HG02642 (cell line): Measurements from ENCODE around the gene ADAP2.
"Not testable (repeated sequence)": the region's sequence is repeated elsewhere in the genome, so short reads cannot be mapped to it uniquely, and the experiment has no call there.

ENCODE experiments used
- ATAC-seq: cut with Tn5 transposase; IDR thresholded peaks from one replicate; pipeline ENCODE4 v1.9.1; 2021; ENCODE audit warnings: mild to moderate bottlenecking; ENCODE audit not compliant: unreplicated experiment, poor library complexity

ADAP2 gene, protein sequence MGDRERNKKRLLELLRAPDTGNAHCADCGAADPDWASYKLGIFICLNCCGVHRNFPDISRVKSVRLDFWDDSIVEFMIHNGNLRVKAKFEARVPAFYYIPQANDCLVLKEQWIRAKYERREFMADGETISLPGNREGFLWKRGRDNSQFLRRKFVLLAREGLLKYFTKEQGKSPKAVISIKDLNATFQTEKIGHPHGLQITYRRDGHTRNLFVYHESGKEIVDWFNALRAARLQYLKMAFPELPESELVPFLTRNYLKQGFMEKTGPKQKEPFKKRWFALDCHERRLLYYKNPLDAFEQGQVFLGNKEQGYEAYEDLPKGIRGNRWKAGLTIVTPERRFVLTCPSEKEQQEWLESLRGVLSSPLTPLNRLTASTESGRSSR

DNA sequence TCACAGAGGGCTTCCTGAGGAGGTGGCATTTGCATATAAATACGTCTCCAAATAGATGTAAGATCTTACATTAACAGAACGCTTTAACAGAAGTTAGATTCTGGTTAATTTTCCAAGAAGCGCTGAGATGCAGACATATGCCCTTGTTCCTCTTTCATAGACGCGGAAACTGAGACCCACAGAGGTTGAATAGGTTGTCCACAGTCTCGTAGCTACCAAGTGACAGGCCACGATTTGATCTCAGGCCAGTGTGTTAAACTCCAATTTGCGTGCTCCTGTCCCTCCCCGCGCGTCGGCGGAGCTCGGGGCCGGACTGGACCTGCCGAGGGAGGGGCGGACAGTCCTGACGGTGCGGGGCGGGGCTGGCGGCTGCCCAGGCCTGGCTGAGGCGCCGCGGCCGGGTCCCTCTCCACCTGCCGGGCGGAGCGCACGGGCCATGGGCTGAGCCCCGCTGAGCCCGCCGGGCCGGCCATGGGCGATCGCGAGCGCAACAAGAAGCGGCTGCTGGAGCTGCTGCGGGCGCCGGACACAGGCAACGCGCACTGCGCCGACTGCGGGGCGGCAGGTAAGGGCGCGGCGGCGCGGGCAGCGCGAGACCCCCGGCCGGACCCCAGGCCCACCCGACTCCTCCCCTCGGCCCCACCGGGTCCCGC lies at the start of gene ADAP2:
ADAP2 (plus strand) TSS at position 402 of the 653 bp plus-strand sequence; CDS start at position 472, 70 bp downstream.
- no peak for ATAC-seq

DNA sequence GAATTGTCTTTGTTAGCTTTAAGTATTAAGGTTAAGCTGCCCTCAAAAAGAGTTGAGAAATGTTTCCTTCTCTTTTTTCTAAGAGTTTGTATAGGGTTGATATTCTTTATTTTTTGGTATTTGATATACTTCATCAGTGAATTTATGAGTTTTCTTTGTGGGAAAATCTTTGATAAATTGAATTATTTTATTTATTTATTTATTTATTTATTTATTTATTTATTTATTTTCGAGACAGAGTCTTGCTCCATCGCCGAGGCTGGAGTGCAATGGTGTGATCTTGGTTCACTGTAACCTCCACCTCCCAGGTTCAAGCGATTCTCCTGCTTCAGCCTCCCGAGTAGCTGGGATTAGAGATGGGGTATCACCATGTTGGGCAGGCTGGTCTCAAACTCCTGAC lies 35.6 kb upstream of the ADAP2 start:
- no peak for ATAC-seq

DNA sequence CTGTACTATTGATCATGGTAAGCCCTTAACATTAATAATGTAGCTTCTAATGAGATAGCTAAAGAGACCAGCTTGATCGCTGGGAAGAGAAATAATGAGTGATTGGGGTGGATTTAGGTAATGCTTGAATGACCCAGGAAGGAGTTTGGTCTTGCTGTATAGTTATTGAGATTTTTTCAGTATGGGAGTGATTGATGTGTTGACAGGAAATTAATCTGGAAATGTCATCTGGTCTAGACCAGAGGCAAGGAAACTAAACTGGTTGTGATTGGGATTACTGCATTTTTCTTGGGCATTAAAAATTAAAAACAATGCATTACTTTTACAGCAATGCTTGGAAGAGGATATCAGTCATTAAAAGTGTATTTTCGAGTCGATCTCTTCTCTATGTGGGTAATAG lies 27.5 kb upstream of the ADAP2 start:
- no peak for ATAC-seq

DNA sequence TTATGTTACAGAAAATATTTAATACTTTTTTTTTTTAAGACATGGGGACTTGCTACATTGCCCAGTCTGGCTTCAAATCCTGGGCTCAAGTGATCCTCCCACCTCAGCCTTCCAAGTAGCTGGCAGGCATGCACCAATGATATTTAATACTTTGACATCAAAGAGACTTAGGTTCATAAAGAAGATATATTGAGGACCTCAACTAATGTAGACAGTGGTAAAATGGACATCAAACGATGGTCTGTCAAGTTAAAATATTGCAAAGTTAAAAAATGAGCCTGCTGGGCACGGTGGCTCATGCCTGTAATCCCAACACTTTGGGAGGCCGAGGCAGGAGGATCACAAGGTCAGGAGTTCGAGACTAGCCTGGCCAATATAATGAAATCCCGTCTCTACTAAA lies 24.4 kb upstream of the ADAP2 start:
- no peak for ATAC-seq

DNA sequence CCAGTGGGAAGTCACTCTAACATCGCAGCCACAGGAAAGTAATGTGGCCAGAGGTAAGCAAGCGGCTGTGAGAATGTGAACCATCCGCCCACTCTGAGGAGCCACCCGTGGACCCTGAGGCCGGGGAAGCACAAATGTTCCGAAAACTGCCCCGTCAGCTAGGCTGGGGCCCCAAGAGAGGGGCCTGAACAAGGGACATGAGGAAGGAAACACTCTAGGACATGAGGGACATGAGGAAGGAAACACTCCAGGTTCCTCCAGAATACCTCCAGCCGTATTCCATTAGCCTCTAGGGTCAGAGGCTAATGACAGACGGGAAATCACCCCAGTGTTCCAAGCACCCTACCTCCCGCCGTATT lies 16.0 kb upstream of the ADAP2 start:
- peak; percentile 34 for ATAC-seq

DNA sequence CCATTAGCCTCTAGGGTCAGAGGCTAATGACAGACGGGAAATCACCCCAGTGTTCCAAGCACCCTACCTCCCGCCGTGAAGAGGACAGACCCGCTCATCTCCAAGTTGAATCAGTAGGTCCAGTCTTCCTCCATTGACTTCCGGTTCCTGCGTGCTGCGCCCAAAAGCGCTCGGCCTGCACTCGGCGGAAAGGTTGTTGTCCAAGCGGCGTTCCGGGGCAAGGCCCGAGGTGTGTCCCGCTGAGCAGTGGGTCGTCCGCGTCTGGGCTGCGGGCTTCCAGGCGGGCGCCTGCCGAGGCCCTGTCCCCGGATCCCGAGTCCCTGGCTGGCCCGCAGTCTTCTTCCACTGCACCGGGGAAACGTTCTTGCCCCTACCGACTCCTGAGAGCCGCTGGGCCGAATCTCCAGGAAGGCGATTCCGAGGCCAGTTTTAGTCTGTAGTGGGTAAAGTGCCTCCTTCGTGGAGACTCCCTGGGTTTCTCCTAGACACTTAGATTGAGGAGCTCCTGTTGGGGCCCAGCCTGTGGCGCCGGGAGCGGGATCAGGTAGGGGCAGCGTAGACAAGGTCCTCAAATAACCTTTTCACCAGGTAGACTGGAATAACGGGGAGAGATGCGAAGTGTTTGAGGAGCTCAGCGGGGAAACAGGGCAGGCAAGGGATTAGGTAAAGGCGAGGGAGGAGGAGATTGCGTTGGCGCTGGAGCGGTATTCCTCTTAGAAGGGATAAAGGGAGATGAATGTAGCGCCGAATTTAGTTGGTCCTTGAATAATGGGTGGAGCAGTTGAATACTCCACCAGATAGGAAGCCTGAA lies 15.4 kb upstream of the ADAP2 start, which contains the start of gene TEFM:
TEFM (minus strand) TSS at position 138 of the 811 bp plus-strand sequence; CDS start at position 98, 40 bp downstream.
- peak; percentile 90 for ATAC-seq

DNA sequence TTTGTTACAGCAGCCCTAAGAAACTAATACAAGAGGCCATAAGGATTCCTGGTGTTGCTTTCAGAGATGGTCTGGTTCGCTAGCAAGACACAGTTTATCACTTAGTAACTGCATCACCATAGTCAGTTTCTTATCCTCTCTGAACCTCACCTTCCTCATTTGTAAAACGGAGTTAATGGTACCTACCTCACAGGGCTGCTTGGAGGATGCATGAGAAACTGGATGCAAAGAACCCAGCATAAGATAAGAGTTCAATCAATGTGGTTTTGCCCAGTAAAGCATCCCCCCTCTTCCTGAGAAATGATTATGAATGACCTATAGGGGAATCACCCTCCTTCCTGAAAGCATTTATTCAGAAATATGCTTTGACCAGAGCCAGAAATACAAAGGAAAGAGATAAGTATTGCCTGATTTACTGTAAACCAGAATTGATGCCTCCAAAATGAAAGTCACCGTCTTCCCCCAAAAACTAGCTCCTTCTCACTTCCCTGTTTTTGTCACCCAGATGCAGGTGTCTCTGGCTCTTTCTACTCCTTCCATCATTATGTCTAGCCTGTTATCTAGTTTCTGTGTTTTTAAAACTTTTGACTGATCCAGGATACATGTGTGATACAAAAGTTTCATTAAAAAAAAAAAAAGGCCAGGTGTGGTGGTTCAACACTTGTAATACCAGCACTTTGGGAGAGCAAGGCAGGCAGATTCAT lies 12.9 kb upstream of the ADAP2 start:
- no peak for ATAC-seq

DNA sequence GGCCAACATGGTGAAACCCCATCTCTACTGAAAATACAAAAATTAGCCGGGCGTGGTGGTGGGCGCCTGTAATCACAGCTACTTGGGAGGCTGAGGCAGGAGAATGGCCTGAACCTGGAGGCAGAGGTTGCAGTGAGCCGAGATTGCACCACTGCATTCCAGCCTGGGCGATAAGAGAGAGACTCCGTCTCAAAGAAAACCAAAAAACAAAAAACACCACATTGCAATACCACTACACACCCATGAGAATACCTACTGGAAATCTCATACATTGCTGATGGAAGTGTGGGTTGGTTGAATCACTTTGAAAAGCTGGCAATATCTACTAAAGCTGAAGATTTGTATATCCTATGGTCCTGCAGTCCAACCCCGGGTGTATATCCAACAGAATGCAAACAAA lies 11.6 kb upstream of the ADAP2 start:
- not testable (repeated sequence) for ATAC-seq

DNA sequence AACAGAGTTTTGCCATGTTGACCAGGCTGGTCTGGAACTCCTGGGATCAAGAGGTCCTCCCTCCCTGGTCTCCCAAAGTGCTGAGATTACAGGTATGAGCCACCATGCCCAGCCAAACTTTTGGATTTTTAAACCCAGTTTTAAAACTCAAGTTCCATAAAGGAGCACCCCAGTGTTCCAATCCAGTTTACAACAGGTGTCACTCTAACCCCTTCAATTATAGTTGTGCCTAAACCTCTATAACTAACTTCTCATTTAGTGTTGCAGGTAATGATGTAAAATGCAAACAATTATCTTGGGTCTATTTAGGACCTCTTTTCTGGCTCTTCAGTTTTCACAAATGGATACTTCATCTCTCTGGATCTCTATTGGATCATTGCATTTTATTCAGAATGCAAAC lies 7.8 kb upstream of the ADAP2 start:
- ATAC-seq, result no peak

DNA sequence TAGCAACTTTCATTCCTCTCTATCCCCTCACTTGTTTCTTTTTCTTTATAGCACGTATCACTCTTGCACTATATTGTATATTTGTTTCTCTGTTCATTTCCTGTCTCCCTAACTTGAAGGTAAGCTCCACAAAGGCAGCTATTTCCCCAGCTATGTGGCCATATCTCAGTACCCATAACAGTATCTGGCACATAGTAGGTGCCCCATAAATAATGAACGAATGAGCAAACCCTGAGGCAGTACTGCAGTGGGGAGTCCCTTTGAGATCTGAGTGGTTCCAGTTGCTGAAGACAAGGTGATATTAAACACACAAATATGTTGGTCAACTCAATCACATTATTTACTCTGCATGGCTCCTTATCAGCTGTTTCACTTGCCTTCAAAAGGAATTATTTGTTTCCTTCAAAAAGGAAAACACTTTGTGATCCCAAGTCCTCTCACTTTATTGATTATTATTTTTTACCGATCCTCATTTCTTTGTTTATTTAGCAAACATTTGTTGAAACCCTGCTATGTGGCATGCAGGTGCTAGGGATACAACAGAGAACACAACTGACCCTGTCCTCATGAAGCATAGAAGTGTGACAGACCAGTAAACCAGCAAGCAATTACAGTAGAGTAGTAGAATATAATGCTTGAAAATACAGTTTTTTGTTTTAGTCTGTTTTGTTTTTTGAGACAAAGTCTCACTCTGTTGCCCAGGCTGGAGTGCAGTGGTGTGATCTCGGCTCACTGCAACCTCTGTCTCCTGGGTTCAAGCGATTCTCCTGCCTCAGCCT lies 5.7 kb upstream of the ADAP2 start:
- no peak for ATAC-seq

DNA sequence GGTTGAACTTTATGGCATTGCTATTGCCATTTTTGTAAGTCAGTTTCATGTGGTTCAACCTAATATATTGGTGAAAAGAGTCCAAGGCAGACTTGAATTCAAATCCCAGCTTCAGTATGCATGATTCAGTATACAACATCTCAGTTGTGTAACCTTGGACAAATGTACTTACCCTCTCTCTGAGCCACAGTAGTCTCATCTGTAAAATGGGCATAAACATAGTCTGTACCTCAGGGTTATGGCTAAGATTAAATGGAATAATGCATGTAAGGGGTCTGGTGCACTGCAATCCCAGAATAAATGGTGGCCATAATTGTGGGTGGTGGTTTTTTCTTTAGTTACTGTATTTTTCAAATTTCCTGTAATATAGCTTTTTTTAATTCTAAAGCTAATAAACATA lies 4.7 kb upstream of the ADAP2 start:
- no peak for ATAC-seq

DNA sequence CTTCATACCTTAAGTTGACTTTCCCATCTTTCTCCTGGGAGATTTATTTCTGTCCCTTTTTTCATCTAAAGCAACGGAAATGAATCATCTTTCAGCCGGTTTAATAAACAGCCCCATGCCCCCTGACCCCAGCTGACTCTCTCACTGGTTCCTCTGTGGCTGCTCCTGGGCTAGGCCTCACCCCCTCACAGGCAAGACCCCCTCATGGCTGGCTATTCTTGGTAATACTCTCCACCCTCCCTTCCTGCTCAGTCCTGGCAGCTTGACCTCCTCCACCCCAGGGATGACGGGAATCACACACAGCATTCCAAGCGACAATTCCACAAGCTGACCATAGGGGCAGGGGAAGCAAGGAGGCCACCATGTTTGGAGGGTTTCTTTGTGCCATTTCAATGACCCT lies 1.5 kb upstream of the ADAP2 start:
- ATAC-seq, result no peak

DNA sequence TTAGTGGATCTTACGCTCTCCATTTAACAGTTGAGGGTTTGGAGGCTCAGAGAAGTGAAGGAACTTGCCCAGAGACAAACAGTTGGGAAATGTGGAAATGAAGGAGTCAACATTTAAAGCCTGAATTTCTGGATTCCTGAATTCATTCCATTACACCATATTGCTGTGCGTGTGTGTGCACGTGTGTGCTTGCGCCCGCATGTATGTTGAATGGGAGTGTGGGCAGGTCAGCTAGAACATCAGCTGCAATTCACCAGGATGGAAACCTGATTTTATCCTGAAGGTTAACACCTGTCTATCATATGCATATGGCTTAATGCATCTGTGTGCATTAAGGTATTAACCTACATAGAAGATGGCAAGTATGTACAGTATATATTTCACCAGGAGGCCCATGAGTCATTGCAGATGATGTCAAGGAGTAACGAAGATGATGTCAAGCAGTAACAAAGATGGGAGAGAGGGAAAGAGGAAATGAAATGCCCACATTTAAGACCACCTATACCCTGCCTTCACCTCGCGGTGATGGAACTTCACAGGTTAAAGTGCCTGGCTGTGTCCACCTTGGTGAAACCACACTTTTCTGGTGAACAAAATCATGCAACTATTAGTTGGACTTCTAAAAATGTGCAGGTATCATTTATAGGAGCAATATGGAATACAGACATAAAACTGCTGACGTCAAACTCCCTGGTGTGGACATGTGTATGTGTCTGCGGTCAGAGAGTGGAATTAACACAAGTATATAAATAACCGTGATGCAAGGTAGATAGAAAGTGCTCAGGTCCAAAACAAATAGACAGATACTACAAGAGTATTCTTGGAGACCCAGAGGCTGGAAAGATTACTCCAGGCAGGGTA lies 832 bp upstream of the ADAP2 start:
- no peak for ATAC-seq

DNA sequence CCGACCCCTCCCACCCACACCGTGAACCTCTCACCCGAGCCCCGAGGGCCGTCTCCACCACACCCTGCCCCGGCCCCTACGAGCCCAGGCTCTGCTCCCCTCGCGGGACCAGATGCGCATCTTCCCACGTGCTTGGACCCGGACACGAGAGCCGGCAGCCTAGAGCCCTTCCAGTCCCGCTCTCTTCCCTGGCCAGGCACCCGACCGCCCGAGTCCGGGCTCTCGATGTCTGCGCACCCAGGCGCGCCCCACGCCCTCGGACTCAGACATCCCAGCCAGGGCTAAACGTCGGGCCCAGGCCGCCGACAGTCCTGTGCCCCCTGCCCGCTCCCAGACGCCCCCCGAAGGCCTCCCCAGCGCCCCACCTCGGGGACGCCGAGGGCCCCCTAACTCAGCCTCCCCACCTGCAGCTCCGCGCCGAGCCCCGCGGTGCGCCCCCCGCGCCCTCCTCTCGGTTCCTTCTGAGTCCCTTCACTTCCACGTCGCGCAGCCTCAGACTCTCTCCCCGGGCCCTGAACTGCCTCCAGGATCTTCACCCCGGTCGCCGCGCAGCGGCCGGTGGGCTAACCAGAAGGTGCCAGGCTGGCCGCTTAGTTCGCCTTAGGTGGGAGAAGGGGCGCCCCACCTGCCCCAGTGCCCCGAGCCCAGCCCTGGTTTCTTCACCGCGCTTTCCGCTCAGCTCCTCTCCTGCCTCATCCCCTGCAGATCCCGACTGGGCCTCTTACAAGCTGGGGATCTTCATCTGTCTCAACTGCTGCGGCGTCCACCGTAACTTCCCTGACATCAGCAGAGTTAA lies 688 bp downstream of the ADAP2 start:
- ATAC-seq, result no peak

DNA sequence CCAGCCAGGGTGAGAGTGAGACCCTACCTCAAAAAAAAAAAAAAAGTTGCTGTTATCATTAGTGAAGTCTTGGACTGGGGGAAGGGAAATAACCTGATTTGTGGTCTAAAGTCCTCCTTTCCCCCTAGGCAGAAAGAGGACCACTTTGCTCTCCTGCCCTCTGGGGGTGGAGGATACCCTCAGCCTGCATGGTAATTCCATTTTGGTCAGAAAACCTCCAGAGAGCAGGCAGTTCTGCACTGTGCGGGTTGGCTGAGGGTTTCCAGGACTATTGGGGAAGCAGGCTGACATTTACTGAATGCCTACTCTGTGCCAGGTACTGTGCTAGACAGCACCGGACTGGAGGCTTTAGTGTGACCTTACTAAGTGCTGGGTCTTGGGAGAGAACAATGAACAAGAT lies 2.6 kb downstream of the ADAP2 start:
- no peak for ATAC-seq

DNA sequence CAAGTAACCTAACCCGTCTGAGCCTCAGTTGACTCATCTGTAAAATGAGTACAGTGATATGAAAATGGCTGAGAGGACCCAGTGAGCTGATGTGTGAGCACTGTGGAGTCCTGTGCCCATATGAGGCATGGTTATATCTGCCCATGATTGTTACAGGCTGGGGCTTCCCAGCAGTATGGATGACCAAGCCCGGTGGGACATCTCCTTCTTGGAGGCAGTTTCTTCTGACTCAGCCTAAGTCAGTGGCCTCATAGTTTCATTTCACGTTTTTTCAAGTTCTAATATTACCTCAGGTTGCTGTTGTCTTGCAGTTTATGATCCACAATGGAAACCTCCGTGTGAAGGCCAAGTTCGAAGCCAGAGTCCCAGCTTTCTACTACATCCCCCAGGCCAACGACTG lies 4.8 kb downstream of the ADAP2 start:
- ATAC-seq, result no peak

DNA sequence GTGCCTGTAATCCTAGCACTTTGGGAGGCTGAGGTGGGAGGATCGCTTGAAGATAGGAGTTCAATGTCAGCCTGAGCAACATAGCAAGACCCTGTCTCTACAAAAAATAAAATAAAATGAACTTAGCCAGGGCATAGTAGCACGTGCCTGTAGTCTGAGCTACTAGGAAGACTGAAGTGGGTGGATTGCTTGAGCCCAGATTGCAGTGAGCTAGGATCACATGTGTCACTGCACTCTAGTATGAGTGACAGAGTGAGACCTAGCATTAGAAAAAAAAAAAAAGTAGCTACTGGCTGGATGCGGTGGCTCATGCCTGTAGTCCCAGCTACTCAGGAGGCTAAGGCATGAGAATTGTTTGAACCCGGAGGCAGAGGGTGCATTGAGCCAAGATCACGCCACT lies 6.0 kb downstream of the ADAP2 start:
- no peak for ATAC-seq

DNA sequence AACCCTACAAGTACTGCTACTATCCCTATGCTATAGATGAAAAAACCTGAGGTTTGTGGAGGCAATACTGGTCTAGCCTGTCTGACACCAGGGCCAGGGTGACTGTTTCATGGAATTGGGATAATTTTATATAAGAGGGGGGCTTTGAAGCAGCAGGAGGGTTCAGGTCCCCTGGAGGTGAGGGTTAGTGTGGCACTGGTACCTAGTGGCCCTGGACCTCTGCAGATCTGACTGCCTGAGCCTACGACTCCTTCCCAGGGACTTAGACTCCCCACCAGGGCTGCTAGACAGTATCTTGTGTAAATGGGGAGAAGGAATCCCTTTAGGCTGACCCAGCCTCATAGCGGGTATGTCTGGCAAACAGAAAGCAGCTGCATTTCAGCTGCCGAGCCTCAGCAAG lies 6.8 kb downstream of the ADAP2 start:
- ATAC-seq, result no peak
